Astrocyte (in vitro differentiated cells and primary cell): ENCODE data around the gene GIGYF1. TPM values are rescaled to one million over a fixed set of nuclear protein-coding genes. Genes with fewer than 3 reads are reported as not detected.

ENCODE experiments used
- DNase-seq: peaks from one replicate; pipeline ENCODE4 v3.0.0-alpha.2; 2010; ENCODE audit warnings: low read depth
- FAIRE-seq: peaks from 2 replicates; lab custom pipeline; 2011; peaks lifted over from hg19 to GRCh38; lab: Jason Lieb, UNC
- H2AFZ ChIP-seq: 2 replicates; pipeline ENCODE4 v1.6.0; 2012; ENCODE audit warnings: low read depth, low read length, inconsistent platforms
- H3K27ac ChIP-seq: 2 replicates; pipeline ENCODE4 v1.5.1; 2011; ENCODE audit warnings: low read depth, low read length, inconsistent platforms
- H3K27me3 ChIP-seq: 2 replicates; pipeline ENCODE4 v1.6.0; 2011; ENCODE audit warnings: low read length, inconsistent platforms; ENCODE audit not compliant: insufficient read depth
- H3K36me3 ChIP-seq: 2 replicates; pipeline ENCODE4 v1.5.1; 2011; ENCODE audit warnings: low read length, inconsistent platforms; ENCODE audit not compliant: insufficient read depth
- H3K4me1 ChIP-seq: 2 replicates; pipeline ENCODE4 v1.5.1; 2011; ENCODE audit warnings: low read length, inconsistent platforms; ENCODE audit not compliant: insufficient read depth
- H3K4me2 ChIP-seq: 2 replicates; pipeline ENCODE4 v1.6.0; 2012; ENCODE audit warnings: low read length, inconsistent platforms
- H3K4me3 ChIP-seq: 2 replicates; pipeline ENCODE4 v1.5.1; 2011; ENCODE audit warnings: low read depth, mild to moderate bottlenecking, low read length, inconsistent platforms; ENCODE audit not compliant: insufficient read depth
- H3K79me2 ChIP-seq: 2 replicates; pipeline ENCODE4 v1.6.0; 2012; ENCODE audit warnings: mild to moderate bottlenecking, low read length, inconsistent platforms; ENCODE audit not compliant: insufficient read depth
- H3K9ac ChIP-seq: 2 replicates; pipeline ENCODE4 v1.6.0; 2012; ENCODE audit warnings: mild to moderate bottlenecking, low read length, inconsistent platforms
- H3K9me3 ChIP-seq: 2 replicates; pipeline ENCODE4 v1.5.1; 2012; ENCODE audit warnings: low read depth, mild to moderate bottlenecking, low read length, inconsistent platforms; ENCODE audit not compliant: insufficient read depth
- H4K20me1 ChIP-seq: 2 replicates; pipeline ENCODE4 v1.6.0; 2012; ENCODE audit warnings: low read length, inconsistent platforms; ENCODE audit not compliant: insufficient read depth
- H3K27ac Mint-ChIP-seq: one replicate; pipeline ENCODE4 v1.8.0; 2021; ENCODE audit warnings: mild to moderate bottlenecking, mixed read lengths; ENCODE audit not compliant: unreplicated experiment
- H3K27me3 Mint-ChIP-seq: one replicate; pipeline ENCODE4 v1.8.0; 2021; ENCODE audit warnings: low read depth, mixed read lengths; ENCODE audit not compliant: unreplicated experiment
- H3K36me3 Mint-ChIP-seq: one replicate; pipeline ENCODE4 v1.8.0; 2021; ENCODE audit warnings: low read depth, mixed read lengths; ENCODE audit not compliant: unreplicated experiment
- H3K4me1 Mint-ChIP-seq: one replicate; pipeline ENCODE4 v1.8.0; 2021; ENCODE audit warnings: low read depth, mixed read lengths; ENCODE audit not compliant: unreplicated experiment
- H3K4me3 Mint-ChIP-seq: one replicate; pipeline ENCODE4 v1.8.0; 2021; ENCODE audit warnings: mild to moderate bottlenecking, moderate library complexity, mixed read lengths; ENCODE audit not compliant: unreplicated experiment
- H3K9me3 Mint-ChIP-seq: one replicate; pipeline ENCODE4 v1.8.0; 2021; ENCODE audit warnings: mild to moderate bottlenecking, mixed read lengths; ENCODE audit not compliant: unreplicated experiment
- CTCF ChIP-seq: IDR thresholded peaks from 2 replicates; pipeline ENCODE4 v1.5.1; 2011; ENCODE audit warnings: low read depth, mild to moderate bottlenecking, inconsistent platforms, low read length, moderate library complexity; ENCODE audit not compliant: insufficient read depth
- EZH2 ChIP-seq: IDR thresholded peaks from 2 replicates; pipeline ENCODE4 v1.6.1; 2012; ENCODE audit warnings: mild to moderate bottlenecking, low read length, inconsistent platforms; ENCODE audit not compliant: insufficient read depth
- total RNA-seq: library from RNA; stranded (reverse); gene quantifications from 2 replicates; pipeline ENCODE4 v1.2.1, GENCODE V29; 2021

GIGYF1 gene
- total RNA-seq, 1 donor from 2014 or later = 23.2 TPM

GRCh38 chr7:100735730-100736129 is 41.7 kb upstream of the GIGYF1 start:
- DNase-seq = no peak

GRCh38 chr7:100731937-100732636 is 38.0 kb upstream of the GIGYF1 start:
- Mint-ChIP-seq H3K4me1 (peaks cover 5% of the 10 kb centered on the region), H3K27me3 (peaks cover 9% of the 10 kb centered on the region), H3K4me3 (no peak overlapping the region), H3K27ac (no peak overlapping the region), H3K9me3 (no peaks in the 10 kb centered on the region), H3K36me3 (no peaks in the 10 kb centered on the region)
- no peaks in the 10 kb centered on the region for H3K79me2 ChIP-seq
- no peak overlapping the region for H2AFZ ChIP-seq
- DNase-seq = no peak
- H3K4me3 ChIP-seq = no peak overlapping the region
- no peaks in the 10 kb centered on the region for H3K9me3 ChIP-seq
- H3K9ac ChIP-seq = no peak overlapping the region
- TF ChIP-seq CTCF (no peak), EZH2 (no peak)
- no peaks in the 10 kb centered on the region for H4K20me1 ChIP-seq
- no peak for FAIRE-seq
- H3K4me2 ChIP-seq = no peak overlapping the region
- H3K36me3 ChIP-seq = no peaks in the 10 kb centered on the region
- no peak overlapping the region for H3K27ac ChIP-seq
- H3K27me3 ChIP-seq = peaks cover 15% of the 10 kb centered on the region
- H3K4me1 ChIP-seq = peaks cover 3% of the 10 kb centered on the region

More at GRCh38 chr7:100735730-100736129, 41.7 kb upstream of the GIGYF1 start:
- no peaks in the 10 kb centered on the region for H3K36me3 ChIP-seq
- no peak overlapping the region for H3K4me3 ChIP-seq
- H3K4me1 ChIP-seq = no peaks in the 10 kb centered on the region
- FAIRE-seq = no peak
- no peak overlapping the region for H3K9ac ChIP-seq
- no peak overlapping the region for H2AFZ ChIP-seq
- H4K20me1 ChIP-seq = no peaks in the 10 kb centered on the region
- no peak overlapping the region for H3K27ac ChIP-seq
- no peak overlapping the region for H3K4me2 ChIP-seq
- no peaks in the 10 kb centered on the region for H3K79me2 ChIP-seq
- H3K4me1 Mint-ChIP-seq = no peaks in the 10 kb centered on the region
- H3K9me3 ChIP-seq = no peaks in the 10 kb centered on the region
- no peaks in the 10 kb centered on the region for H3K36me3 Mint-ChIP-seq
- H3K9me3 Mint-ChIP-seq = no peaks in the 10 kb centered on the region
- no peak overlapping the region for H3K4me3 Mint-ChIP-seq
- TF ChIP-seq EZH2 = no peak
- TF ChIP-seq CTCF = no peak
- no peak overlapping the region for H3K27ac Mint-ChIP-seq
- H3K27me3 Mint-ChIP-seq = peaks cover 8% of the 10 kb centered on the region
- H3K27me3 ChIP-seq = peaks cover 7% of the 10 kb centered on the region

- H4K20me1 ChIP-seq = no peaks in the 10 kb centered on the region
- peaks cover 15% of the 10 kb centered on the region for H3K4me1 ChIP-seq
- FAIRE-seq (no peak), DNase-seq (no peak)
- H3K4me3 ChIP-seq = no peak overlapping the region
- H3K36me3 ChIP-seq = no peaks in the 10 kb centered on the region
- Mint-ChIP-seq H3K9me3 (no peaks in the 10 kb centered on the region), H3K27me3 (peaks cover 9% of the 10 kb centered on the region), H3K4me1 (peaks cover 8% of the 10 kb centered on the region), H3K4me3 (no peak overlapping the region), H3K36me3 (no peaks in the 10 kb centered on the region), H3K27ac (no peak overlapping the region)
- no peak overlapping the region for H3K27ac ChIP-seq
- H3K9ac ChIP-seq = no peak overlapping the region
- no peaks in the 10 kb centered on the region for H3K79me2 ChIP-seq
- H3K27me3 ChIP-seq = peaks cover 15% of the 10 kb centered on the region
- TF ChIP-seq CTCF = no peak
- TF ChIP-seq EZH2 = no peak
- H2AFZ ChIP-seq = no peak overlapping the region
- no peak overlapping the region for H3K4me2 ChIP-seq
- no peaks in the 10 kb centered on the region for H3K9me3 ChIP-seq
Measured at GRCh38 chr7:100730136-100730800, 36.2 kb upstream of the GIGYF1 start.
